ENCODE results near the gene UMAD1. TPM values are rescaled to one million over a fixed set of nuclear protein-coding genes. Genes with fewer than 3 reads are reported as not detected.
A peak's percentile ranks its signal among the peaks of the same experiment; 100 is the strongest.

Gene UMAD1
- total RNA-seq, 1 donor from 2014 or later, result 21.6 TPM

GRCh38 chr7:7756577-7756976, 116.0 kb downstream of the UMAD1 start:
- no peak for TF ChIP-seq CTCF (IDR thresholded peaks at IDR 0.05)
- no peak overlapping the region for H3K4me3 ChIP-seq
- no peaks in the 10 kb centered on the region for H3K36me3 ChIP-seq
- no peak for DNase-seq
- ATAC-seq, result no peak
- no peak overlapping the region for H3K27ac ChIP-seq
- intact Hi-C loops (cut with DNase I), result no loop called here
- H3K4me1 ChIP-seq, result peaks cover 6% of the 10 kb centered on the region
- no peaks in the 10 kb centered on the region for H3K27me3 ChIP-seq (ENCODE audit: low read depth)
- no peaks in the 10 kb centered on the region for H3K9me3 ChIP-seq

DNA sequence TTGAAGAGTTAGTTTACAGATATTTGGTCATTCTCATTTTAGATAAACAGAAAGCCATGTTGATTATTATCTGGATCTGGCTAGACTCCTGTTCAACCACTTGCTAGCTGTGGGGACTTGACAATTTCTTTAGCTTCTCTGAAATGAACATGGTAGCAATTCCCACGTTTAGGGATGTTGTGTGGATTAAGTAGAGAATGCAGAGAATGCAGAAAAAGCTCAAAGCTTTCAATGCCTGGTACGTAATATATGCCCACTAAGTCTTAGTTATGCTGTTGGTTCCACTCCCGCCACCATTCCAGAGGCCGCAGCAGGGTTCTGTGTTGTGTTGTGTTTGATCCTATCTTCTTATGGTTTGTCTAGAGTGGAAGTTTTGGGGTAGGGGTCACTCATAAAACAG, 117.0 kb downstream of the UMAD1 start:
- Histone ChIP-seq H3K9me3 (no peaks in the 10 kb centered on the region), H3K27me3 (ENCODE audit: low read depth) (no peaks in the 10 kb centered on the region), H3K36me3 (no peaks in the 10 kb centered on the region), H3K4me1 (peaks cover 9% of the 10 kb centered on the region), H3K27ac (no peak overlapping the region), H3K4me3 (no peak overlapping the region)
- ATAC-seq (no peak), DNase-seq (no peak)
- TF ChIP-seq CTCF (IDR thresholded peaks at IDR 0.05), result no peak
- intact Hi-C loops (cut with DNase I), result no loop called here

DNA sequence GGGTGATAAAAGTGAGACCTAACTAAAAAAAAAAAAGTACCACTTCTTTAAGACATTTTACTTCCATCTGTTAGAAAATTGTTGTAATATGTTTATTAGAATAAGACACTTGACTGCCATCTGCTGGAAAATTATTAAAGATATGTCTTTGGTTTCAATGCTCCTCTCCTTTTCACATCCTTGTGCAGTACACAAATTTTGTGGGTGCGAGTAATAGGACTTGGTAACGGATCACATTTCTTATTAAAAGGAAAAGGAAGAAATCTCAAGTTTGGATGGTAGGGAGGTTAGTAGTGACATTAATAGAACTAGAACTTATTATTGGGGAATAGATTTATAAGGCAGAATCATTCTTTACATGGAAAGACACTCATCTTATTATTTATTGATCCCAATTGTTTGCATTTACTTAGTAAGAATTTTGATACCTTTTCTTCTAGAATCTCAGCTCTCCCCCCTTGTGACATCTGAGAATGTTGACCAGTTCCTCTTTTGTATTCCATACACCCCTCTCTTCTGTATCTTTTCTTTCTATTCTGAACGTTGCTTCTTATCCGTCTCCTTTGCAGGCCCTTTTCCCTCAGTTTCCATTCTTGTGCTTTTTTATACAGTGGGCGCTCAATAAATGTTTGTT, 120.9 kb downstream of the UMAD1 start:
- H3K27ac ChIP-seq, result peak overlapping the region; percentile 68
- H3K9me3 ChIP-seq, result no peaks in the 10 kb centered on the region
- ATAC-seq, result peak; percentile 48 to 64
- TF ChIP-seq CTCF (IDR thresholded peaks at IDR 0.05), result peak; percentile 43
- DNase-seq, result no peak
- H3K27me3 ChIP-seq (ENCODE audit: low read depth), result no peaks in the 10 kb centered on the region
- H3K36me3 ChIP-seq, result no peaks in the 10 kb centered on the region
- peak overlapping the region; percentile 55 for H3K4me3 ChIP-seq
- H3K4me1 ChIP-seq, result peaks cover 13% of the 10 kb centered on the region
- intact Hi-C loops (cut with DNase I), result loop anchor here (5.0 kb wide), 1 partner anchor 79 kb away; no protein-coding TSS in a partner anchor

- H3K27ac ChIP-seq, result peak overlapping the region; percentile 68
- no peak for DNase-seq
These were observed 121.6 kb downstream of the UMAD1 start for GRCh38 chr7:7761974-7762779.

More at GRCh38 chr7:7761974-7762779, 121.6 kb downstream of the UMAD1 start:
- Histone ChIP-seq H3K4me3 (peak overlapping the region; percentile 55), H3K4me1 (peaks cover 13% of the 10 kb centered on the region), H3K27me3 (ENCODE audit: low read depth) (no peaks in the 10 kb centered on the region), H3K36me3 (no peaks in the 10 kb centered on the region), H3K9me3 (no peaks in the 10 kb centered on the region)
- no peak for TF ChIP-seq CTCF (IDR thresholded peaks at IDR 0.05)
- peak; percentile 68 to 76 for ATAC-seq
- intact Hi-C loops (cut with DNase I), result loop anchor here (5.0 kb wide), 1 partner anchor 80 kb away; no protein-coding TSS in a partner anchor
